K562 (cell line): ENCODE results near the gene PLA2G4A.

Experiments used
- CBX3 ChIP-seq, 2 experiments: IDR thresholded peaks; 1 replicate in 1 of 2; 2 replicates in 1 of 2; pipeline ENCODE4 v1.6.1; 2012; ENCODE audit warnings: inconsistent platforms in 2 of 2, low read length in 2 of 2, borderline replicate concordance in 1 of 2, control low read depth in 1 of 2
- CEBPB ChIP-seq: fragments of 450-650 bp; IDR thresholded peaks from 2 replicates; pipeline ENCODE4 v1.6.1; 2016; ENCODE audit warnings: missing genetic modification characterization, missing compliant biosample characterization
- CTCF ChIP-seq, 3 experiments: IDR thresholded peaks in 2 of 3; conservative IDR thresholded peaks in 1 of 3; 2 replicates each; pipeline ENCODE4 v1.5.1; 2011 to 2012; ENCODE audit warnings: low read length in 3 of 3, mild to moderate bottlenecking in 3 of 3, control low read depth in 2 of 3, improper control_type of control experiment in 1 of 3, inconsistent platforms in 1 of 3, low read depth in 1 of 3, mixed read lengths in 1 of 3, moderate library complexity in 1 of 3; ENCODE audit not compliant: insufficient read depth in 2 of 3
- DMBX1 ChIP-seq: fragments of 250-450 bp; sonication (Bioruptor Pico); IDR thresholded peaks from 2 replicates; pipeline ENCODE4 v1.8.0; 2022; ENCODE audit warnings: inconsistent platforms, mild to moderate bottlenecking, moderate library complexity, borderline replicate concordance
- HMG20A ChIP-seq: fragments of 450-650 bp; formaldehyde crosslinking; conservative IDR thresholded peaks from 2 replicates; pipeline ENCODE4 v1.4.0; 2020; ENCODE audit warnings: mild to moderate bottlenecking, mixed read lengths
- MYC ChIP-seq, 2 experiments: fragments of 250-450 bp in 1 of 2; sonication (Bioruptor Pico) in 1 of 2; IDR thresholded peaks; 2 replicates each; pipeline versions ENCODE4 v1.5.1 to v1.6.1; 2012 to 2021; ENCODE audit warnings: low read depth in 2 of 2, borderline replicate concordance in 1 of 2, improper control_type of control experiment in 1 of 2, low read length in 1 of 2, mild to moderate bottlenecking in 1 of 2, moderate library complexity in 1 of 2
- POLR2AphosphoS2 ChIP-seq: IDR thresholded peaks from 2 replicates; pipeline ENCODE4 v1.6.1; 2012; ENCODE audit warnings: low read length, improper control_type of control experiment
- SMAD1 ChIP-seq: fragments of 150-350 bp; IDR thresholded peaks from 2 replicates; pipeline ENCODE4 v1.6.1; 2014; ENCODE audit warnings: low read length, low read depth; ENCODE audit not compliant: partially characterized antibody
- TBL1XR1 ChIP-seq, 2 experiments: IDR thresholded peaks; 2 replicates each; pipeline ENCODE4 v1.6.1; 2012; ENCODE audit warnings: improper control_type of control experiment in 2 of 2, low read length in 2 of 2, mild to moderate bottlenecking in 1 of 2
- TCF7 ChIP-seq: sonication (generic); IDR thresholded peaks from 2 replicates; pipeline ENCODE4 v1.6.1; 2016; ENCODE audit warnings: antibody characterized with exemption, borderline replicate concordance
- USF2 ChIP-seq: sonication (generic); formaldehyde crosslinking; IDR thresholded peaks from 2 replicates; pipeline ENCODE4 v1.5.0; 2020; ENCODE audit warnings: missing genetic modification reagents
- ZBTB49 ChIP-seq: sonication (generic); formaldehyde crosslinking; IDR thresholded peaks from 2 replicates; pipeline ENCODE4 v1.8.0; 2022; ENCODE audit warnings: missing genetic modification reagents, mild to moderate bottlenecking, borderline replicate concordance
- ZNF785 ChIP-seq: fragments of 250-450 bp; sonication (Bioruptor Pico); IDR thresholded peaks from 2 replicates; pipeline ENCODE4 v1.4.0; 2020; ENCODE audit warnings: mild to moderate bottlenecking

GRCh38 chr1:186811892-186812291 is 16.9 kb upstream of the PLA2G4A start:
- TF ChIP-seq DMBX1 (CRISPR knock-in tag) (no peak), TBL1XR1 (IDR thresholded peaks at IDR 0.05; ENCODE audit: low read length in 2 of 2) (no peak), USF2 (CRISPR knock-in tag) (no peak), ZNF785 (CRISPR knock-in tag) (no peak), CBX3 (IDR thresholded peaks at IDR 0.05; ENCODE audit: borderline replicate concordance in 1 of 2, low read length in 2 of 2) (no peak), SMAD1 (no peak), TCF7 (no peak), ZBTB49 (CRISPR knock-in tag) (no peak), HMG20A (CRISPR knock-in tag) (no peak), POLR2AphosphoS2 (no peak), CEBPB (tag) (no peak), CTCF (IDR thresholded peaks at IDR 0.05 in 2 of 3, conservative IDR thresholded peaks at IDR 0.05 in 1 of 3; ENCODE audit: insufficient read depth in 2 of 3, low read depth in 1 of 3, low read length in 3 of 3) (no peak), MYC (IDR thresholded peaks at IDR 0.05; ENCODE audit: low read depth, low read length) (no peak), MYC (CRISPR knock-in tag; IDR thresholded peaks at IDR 0.05; ENCODE audit: borderline replicate concordance, low read depth) (no peak)
